ENCODE data around the gene ZNF106.

The ZNF106 gene

DNA sequence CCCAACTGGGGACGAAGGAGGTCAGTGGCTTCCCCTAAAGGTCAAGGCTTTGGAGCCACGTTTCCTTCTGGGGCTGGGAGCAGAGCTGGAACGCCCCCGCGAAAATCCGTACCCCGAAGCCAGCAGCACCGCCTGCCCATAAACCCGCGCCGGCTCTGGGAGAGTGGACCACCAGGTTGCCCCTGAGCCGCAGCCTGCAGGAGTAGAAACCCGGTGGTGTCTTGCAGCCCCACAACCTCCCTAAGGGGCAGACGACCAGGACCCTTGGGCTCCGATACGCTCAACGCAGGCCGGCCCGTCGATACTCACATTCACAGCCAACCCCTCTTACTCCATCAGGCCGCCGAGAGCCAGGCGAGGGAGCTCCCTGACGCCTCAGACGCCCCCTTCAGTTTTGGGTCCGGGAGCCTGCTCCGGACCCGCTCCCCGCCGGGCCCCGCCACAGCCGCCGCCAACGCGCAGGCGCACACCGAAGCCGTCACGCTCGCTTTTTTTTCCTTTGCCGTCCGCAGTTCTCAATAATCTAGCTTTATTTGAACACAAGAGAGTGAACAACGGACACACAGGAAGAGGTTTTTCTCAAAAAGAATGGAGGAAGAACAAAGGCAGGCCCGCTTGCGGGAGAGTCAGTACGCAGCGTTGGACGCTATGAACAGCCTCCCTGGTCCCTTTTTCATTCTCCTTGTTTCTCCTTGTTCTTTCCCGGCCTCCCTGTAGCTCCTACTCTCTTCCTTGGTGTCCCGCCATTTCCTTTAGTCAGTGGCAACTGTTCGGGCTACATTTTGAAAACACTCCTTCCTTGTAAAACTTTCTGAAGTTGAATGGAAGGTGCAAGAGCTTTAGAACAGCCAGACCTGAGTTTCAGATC, at the start of gene ZNF106:
TSS of gene ZNF106 (minus strand) at position 471 of the 868 bp plus-strand sequence. CDS start 18,852 bp downstream, outside the sequence.
- peak; percentile 72 to 77 for DNase-seq (ENCODE audit: extremely low read depth in 1 of 2, low read depth in 1 of 2)

DNA sequence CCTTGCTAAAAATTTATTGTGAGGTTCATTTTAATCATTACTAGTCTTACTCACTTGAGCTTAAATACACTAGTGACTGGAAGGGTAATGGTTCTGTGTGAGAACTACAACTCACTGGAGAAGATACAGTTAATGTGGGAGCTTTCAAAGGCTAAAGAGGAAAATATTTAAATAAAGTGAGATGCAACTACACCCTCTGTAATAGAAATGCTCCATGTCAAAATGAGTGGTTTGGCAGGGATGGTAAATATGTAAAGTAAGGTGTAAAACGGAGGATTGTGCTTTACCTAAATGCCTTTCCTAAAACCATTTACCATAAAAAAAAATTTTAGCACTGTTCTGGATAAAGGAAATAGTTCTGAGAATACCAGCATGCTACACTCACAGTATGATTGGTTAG, 42.3 kb upstream of the ZNF106 start:
- DNase-seq (ENCODE audit: extremely low read depth in 1 of 2, low read depth in 1 of 2), result no peak

DNA sequence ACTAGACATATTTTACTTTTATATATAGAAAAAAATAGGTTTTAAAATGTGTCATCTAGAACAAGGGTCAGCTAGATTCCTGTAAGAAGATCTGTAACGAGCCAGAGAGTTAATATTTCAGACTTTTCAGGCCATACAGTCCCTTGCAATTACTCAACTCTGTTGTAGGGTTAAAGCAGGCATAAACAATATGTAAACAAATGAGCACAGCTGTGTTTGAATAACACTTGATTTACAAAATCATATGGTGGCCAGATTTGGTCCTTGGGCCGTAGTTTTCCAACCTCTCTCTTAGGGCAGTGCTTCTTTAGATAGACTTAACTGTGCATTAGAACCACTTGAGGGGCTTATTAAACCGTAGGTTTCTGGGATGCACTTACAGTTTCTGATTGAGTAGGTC, 38.0 kb upstream of the ZNF106 start:
- DNase-seq (ENCODE audit: extremely low read depth in 1 of 2, low read depth in 1 of 2), result no peak

DNA sequence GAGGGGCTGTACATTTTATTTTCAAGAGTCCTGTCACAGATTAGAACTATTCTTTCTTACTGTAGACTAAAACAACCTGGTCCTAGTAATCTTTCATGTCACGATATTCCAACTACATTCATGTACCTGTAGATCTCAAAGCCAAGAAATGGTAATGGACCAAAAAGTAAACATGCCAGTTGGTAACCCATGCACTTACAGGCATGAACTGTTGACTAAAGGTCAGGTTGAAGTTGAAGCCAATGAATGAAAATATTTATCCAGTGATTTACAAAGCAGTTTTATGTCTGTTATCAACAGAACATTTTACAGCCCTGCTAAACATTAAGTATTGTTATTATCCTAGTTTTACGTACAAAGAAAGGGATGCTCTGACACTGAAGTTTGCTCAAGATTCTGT, 32.4 kb upstream of the ZNF106 start:
- no peak for DNase-seq (ENCODE audit: extremely low read depth in 1 of 2, low read depth in 1 of 2)

DNA sequence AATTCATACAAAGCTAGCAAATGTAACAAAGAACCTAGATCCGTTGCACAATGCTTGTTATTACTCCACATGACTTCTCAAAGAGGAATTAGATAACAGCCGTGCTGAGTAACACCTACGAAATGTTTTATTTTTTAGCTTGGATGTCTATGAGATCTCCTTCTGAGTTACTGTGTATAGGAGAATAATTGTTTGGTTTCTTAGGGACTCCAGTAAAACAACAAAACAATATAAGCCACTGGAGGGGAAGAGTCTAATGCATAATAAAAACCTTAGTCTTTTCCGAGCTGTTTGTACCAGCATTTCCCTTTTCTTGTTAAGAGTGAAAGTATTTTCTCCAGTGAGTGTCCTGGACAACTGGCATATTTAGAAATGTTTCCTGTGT, 20.1 kb upstream of the ZNF106 start:
- no peak for DNase-seq (ENCODE audit: extremely low read depth in 1 of 2, low read depth in 1 of 2)

DNA sequence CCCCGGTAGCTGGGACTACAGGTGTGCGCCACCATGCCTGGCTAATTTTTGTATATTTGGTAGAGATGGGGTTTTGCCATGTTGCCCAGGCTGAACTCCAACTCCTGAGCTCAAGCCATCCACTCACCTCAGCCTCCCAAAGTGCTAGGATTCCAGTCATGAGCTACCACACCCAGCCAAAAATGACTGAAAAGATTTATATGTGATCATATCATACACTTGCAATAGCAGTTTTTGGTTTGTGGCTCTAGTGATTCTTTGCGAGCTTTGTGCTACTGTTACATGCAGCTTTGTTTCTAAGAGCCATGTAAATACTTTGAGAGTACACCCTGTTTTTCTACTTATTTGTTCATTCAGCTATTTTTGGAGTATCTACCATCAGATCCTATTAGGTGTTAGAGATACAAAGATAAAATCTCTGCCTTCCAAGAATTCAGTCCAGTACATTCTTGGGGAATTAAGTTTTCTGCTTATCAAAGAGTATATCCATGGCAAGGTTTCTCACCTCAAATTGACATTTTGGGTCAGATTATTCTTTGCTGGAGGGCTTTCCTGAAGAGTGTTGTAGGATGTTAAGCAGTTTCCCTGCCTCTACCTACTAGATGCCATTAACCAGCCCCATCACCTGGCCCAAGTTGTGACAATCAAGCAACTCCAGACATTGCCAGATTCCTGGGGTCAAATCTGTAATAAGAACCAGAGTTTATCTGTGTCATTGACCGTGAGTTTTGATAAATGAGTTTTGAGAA, 19.5 kb upstream of the ZNF106 start:
- DNase-seq (ENCODE audit: extremely low read depth in 1 of 2, low read depth in 1 of 2), result no peak

DNA sequence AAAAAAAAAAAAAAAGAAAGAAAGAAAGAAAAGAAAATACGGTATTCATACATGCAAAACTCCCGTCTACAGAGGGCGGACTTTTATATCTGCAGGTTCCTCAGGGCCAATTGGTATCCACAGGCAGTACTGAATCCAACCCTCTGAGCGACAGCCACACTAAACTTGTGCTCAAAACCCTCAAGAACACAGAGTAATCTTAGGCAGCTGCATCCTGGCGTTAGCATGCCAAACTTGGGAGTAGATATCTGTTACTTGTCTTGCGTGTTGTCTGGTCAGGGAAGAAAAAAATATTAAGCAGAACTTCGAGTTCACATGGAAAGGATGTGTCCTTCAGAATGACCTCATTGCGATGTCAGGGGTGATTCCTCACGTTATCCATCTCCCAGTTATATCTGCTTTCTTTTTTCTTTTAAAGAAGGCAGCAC, 17.3 kb upstream of the ZNF106 start:
- no peak for DNase-seq (ENCODE audit: extremely low read depth in 1 of 2, low read depth in 1 of 2)

DNA sequence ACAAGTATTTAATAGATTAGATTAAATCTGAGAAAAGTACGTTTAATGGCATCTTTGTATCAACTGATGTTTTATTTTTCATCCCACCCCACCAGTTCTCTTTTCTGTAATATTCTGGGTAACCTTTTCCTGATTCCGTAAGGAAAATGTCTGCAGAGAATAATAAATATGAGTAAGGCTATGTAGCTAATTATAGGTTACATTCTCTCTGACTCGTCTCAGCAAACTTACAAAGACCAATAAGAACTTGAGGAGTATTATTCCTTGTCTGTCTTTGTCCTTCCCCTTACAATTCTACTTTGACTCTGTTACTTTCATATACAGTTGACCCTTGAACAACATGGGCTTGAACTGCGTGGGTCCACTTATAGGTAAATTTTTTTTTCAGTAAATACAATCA, 16.6 kb upstream of the ZNF106 start:
- DNase-seq (ENCODE audit: extremely low read depth in 1 of 2, low read depth in 1 of 2), result no peak

DNA sequence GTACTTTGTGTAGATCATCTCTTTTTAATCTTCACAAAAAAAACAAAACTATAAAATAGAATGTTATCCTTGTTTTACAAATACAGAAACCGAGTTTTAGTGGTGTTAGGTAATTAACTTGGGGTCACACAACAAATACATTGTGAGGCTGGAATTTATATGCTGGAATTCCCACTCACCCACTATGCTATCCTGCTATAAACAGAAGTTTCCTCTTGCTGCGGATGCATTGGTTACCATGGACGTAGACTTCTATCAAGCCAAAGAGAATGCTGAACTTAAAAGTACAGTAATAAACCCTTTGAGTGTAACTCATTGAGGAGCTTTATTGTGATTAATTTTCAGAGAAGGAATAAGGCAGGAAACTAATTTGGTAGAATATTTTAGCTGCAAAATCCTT, 13.7 kb upstream of the ZNF106 start:
- no peak for DNase-seq (ENCODE audit: extremely low read depth in 1 of 2, low read depth in 1 of 2)

DNA sequence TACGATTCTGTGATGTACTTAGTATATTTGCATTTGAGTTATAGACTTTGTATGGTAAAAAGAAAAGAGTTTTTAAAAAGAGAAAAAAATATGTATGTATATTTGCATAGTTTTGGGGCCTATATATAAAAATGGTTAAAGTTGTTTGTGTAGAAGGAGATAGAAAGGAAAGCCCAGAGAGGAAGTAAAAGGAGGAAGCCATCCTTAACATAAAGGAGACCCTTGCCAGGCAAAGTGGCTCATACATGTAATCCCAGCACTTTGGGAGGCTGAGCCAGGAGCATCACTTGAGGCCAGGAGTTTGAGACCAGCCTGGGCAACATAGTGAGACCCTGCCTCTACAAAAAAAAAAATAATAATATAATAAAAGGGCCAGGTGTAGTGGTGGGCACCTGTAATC, 12.9 kb upstream of the ZNF106 start:
- DNase-seq (ENCODE audit: extremely low read depth in 1 of 2, low read depth in 1 of 2), result no peak

DNA sequence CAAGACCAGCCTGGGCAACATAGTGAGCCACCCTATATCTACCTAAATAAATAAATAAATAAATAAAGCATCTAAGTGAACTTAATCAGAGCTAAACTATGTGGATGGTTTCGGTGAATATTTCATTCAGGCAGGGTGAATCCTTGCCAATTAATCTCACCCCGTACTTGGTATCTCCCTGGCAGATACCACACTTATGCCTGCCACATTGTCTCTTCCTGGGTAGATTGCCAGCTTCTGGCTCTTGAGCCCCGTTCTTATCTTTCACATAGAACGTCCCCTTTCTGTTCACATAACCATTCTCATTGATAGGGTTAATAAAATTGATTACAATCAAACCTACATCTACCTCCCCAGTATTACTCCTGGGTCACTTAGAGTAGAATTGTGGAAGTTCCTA, 11.5 kb upstream of the ZNF106 start:
- DNase-seq (ENCODE audit: extremely low read depth in 1 of 2, low read depth in 1 of 2), result no peak

DNA sequence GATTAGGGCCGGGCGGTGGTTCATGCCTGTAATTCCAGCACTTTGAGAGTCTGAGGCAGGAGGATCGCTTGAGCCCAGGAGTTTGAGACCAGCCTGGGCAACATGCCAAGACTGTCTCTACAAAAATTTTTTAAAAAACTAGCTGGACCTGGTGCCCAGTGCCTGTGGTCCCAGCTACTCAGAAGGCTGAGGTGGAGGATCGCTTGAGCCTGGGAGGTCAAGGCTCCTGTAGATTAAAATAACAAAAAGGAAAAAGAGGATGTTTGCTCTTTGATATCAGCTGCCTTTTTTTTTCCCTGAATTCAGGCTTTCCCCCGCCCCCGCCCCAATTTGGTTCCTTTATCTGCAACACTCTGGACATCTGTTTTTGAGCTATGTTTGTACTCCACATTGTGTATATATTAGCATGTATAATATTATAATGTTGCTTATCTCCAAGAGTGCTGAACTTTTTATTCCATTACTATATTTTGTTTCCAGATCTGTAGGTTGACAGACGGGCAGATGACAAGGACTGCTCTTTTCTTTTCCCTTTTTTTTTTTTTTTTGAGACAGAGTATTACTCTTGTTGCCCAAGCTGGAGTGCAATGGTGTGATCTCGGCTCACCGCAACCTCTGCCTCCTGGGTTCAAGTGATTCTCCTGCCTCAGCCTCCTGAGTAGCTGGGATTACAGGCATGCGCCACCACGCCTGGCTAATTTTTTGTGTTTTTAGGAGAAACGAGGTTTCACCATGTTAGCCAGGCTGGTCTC, 9.1 kb upstream of the ZNF106 start:
- DNase-seq (ENCODE audit: extremely low read depth in 1 of 2, low read depth in 1 of 2), result no peak

DNA sequence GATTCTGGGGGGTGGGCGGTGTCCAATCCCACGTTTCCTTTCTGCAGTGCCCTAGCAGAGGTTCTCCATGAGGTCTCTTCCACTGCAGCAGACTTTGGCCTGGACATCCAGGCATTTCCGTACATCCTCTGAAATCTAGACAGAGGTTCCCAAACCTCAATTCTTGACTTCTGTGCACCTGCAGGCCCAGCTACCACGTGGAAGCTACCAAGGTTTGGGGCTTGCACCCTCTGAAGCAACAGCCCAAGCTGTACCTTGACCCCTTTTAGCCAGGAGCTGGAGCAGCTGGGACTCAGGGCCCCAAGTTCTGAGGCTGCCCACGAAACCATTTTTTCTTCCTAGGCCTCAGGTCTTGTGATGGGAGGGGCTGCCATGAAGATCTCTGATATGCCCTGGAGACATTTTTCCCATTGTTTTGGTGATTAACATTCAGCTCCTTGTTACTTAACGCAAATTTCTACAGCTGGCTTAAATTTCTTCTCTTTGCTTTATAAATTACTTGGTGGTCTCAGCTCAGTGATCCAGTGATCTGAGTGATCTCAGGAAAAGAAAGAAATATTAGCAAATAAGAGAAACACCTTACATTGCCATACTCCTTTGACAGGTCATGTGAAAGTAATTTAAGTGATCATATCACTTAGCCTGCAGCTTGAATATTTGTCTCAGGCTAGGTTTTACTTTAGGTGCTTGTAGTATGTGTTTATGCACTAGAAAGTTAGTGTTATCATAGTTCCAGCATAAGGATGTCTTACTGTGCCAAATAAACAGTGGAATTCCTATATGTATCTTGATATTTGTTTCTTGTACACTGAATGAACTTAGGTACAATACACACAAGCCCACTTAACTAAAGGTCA, 7.5 kb upstream of the ZNF106 start:
- no peak for DNase-seq (ENCODE audit: extremely low read depth in 1 of 2, low read depth in 1 of 2)

DNA sequence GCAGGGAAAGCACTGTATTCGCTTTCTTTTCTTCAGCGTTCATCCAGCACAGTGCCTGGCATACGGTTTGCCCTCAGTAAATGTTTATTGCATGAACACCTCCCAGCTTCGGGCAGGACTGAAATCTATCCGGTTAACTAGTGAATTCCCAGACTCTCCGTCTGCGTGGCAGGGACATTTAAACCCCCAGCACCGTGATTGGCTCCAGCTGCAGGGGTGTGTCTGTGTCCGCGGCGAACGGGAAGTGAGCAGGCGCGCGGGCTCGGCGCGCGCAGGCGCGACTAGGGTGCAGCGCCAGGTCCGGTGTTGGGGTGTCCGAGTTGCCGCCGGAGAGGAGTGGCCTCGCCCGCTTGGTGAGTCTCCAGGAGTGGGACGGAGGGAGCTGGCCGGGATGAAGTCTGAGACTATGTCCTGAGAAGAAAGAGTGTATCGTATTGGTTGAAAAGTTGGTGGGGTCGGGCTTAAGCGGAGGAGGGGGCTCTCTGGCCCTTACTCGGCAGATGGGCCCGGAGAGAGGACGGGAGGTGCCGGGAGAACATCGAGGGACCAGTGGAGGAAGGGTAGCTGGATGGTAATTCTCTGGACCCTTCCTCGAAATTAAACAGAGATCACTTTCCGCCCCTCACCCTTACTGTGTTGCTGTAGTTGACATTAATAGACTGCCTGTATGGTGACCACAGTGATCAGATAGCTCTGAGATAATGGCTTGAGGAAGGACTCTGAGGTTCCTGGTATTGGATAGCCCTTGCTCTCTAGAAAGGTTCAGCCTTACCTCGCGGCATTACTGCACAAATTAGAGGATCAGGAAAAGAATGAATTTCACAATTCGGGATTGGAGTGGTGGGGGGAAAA, 4.6 kb upstream of the ZNF106 start, which contains the start of gene SNAP23:
TSS of gene SNAP23 (plus strand) at position 274 of the 852 bp plus-strand sequence. CDS start 16,213 bp downstream, outside the sequence.
- DNase-seq (ENCODE audit: extremely low read depth in 1 of 2, low read depth in 1 of 2), result peak; percentile 73

DNA sequence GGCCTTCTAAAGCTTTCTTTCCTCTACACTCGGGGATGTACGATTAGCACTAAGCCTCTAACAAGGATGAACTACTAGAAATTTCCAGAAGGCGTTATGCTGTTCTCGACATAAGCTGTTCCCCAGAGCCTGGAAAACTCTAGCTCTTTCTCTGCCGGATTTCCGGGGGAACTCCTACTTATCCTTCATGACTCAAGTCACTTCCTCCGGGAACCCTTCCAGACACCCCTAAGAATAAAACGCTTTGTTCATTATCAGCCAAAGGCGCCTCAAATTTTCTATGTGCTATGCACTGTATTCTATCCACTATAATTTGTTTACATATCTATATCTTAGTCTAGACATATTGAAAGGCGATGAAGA, 4.0 kb upstream of the ZNF106 start:
- DNase-seq (ENCODE audit: extremely low read depth in 1 of 2, low read depth in 1 of 2), result peak in 1 of 2 donors; percentile 12

DNA sequence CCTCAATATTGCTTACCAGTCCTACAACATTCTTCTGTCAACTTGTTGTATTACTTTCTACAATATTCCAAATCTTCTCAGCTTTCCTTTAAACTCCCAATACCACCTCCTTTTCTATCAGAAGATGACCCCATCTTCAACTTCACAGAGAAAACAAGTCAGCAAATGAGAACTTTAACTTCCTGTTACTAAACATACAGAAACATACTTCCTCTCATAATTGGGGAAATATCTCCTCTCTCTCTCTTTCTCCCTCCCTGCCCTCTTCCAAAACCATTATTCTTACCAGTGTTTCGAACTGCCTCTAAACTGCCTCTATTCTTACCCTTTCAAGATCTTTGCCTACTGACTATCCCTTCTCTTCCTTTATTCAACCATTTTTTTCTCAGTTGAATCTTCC, 2.7 kb upstream of the ZNF106 start:
- no peak for DNase-seq (ENCODE audit: extremely low read depth in 1 of 2, low read depth in 1 of 2)

DNA sequence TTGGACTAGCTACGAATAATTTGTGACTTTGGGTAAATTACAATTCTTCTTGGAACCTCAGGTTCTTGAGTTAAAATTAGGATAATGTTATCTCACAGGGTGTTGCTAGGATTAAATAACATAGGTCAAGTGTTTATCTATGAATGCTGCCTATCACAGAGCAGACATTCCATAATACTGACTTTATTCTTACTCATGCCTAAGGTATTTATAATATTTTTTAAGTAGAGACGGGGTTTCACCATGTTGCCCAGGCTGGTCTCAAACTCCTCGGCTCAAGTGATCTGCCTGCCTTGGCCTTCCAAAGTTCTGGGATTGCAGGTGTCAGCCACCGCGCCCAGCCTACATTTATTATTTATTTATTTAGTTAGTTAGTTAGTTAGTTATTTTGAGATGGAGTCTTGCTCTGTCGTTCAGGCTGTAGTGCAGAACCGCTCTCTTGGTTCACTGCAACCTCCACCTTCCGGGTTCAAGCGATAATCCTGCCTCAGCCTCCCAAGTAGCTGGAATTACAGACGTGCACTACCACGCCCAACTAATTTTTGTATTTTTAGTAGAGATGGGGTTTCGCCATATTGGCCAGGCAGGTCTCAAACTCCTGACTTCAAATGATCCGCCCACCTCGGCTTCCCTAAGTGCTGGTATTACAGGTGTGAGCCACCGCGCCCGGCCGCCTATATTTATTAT, 741 bp upstream of the ZNF106 start:
- no peak for DNase-seq (ENCODE audit: extremely low read depth in 1 of 2, low read depth in 1 of 2)

DNA sequence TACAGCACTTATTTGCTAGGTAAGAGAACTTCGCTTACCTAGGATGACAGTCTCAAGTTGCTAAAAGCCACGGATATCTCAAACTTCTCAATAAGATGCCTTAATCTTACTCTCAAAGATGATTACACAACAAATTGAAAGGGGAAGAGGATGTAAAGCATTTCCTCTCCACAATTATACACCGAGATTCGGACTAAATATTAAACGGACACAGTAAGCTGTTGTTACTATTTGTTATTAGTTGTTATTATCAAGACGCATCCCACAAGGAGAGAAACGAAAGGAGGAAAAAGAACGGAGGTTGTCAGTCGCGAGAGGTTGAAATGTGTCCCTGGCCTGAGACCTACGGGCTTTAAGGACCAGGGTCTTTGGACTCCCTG, 660 bp downstream of the ZNF106 start:
- no peak for DNase-seq (ENCODE audit: extremely low read depth in 1 of 2, low read depth in 1 of 2)

DNA sequence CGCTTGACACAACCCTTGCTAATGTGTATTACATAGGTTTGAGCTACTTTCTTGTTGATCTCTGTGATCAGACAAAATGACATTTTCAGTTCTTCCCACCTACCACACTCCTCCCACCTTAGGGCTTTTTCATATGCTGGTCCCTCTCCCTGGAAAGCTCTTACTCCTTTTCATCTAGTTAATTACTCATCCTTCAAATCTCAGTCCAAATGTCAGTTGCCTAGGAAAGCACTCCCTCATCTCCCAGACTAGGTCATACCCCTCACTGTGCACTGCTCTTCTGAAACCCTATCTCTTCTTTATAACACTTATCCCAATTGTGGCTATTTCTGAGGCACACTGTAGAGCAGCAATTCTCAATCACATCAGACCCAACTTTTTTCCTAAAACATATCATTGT, 7.3 kb downstream of the ZNF106 start:
- DNase-seq (ENCODE audit: extremely low read depth in 1 of 2, low read depth in 1 of 2), result no peak

All from stimulated activated CD8-positive, alpha-beta memory T cell treated with anti-CD3 and anti-CD28 coated beads, Interleukin-7, amount 100 ng/mL, for 48 hours (primary cell).